Raji (cell line): ENCODE data around the gene FOXL2NB.

Experiments
- POLR2A ChIP-seq: IDR thresholded peaks from 2 replicates; pipeline ENCODE4 v1.6.1; 2011; ENCODE audit warnings: low read depth, low read length, control low read depth; ENCODE audit not compliant: insufficient read depth

Gene FOXL2NB

GRCh38 chr3:138946663-138947494 is at the start of gene FOXL2NB, which contains the start of gene FOXL2:
FOXL2NB (plus strand) TSS chr3:138947217; CDS start chr3:138947365, 148 bp downstream.
FOXL2 (minus strand) TSS chr3:138947137; CDS start chr3:138946722, 415 bp downstream.
- TF ChIP-seq POLR2A = no peak

GRCh38 chr3:138898301-138898700 is 48.7 kb upstream of the FOXL2NB start:
- no peak for TF ChIP-seq POLR2A

- no peak for TF ChIP-seq POLR2A
These were observed 48.3 kb upstream of the FOXL2NB start for GRCh38 chr3:138898708-138899107.

- TF ChIP-seq POLR2A = no peak
These were observed 47.5 kb upstream of the FOXL2NB start for GRCh38 chr3:138899351-138899991.

GRCh38 chr3:138901567-138901966 is 45.5 kb upstream of the FOXL2NB start:
- no peak for TF ChIP-seq POLR2A

- TF ChIP-seq POLR2A = no peak
These were observed 44.8 kb upstream of the FOXL2NB start for GRCh38 chr3:138902171-138902570.

GRCh38 chr3:138907539-138907938 is 39.5 kb upstream of the FOXL2NB start:
- no peak for TF ChIP-seq POLR2A

GRCh38 chr3:138908846-138909245 is 38.2 kb upstream of the FOXL2NB start:
- TF ChIP-seq POLR2A = no peak

- no peak for TF ChIP-seq POLR2A
These were observed 37.1 kb upstream of the FOXL2NB start for GRCh38 chr3:138909904-138910303.

GRCh38 chr3:138911621-138912020 is 35.4 kb upstream of the FOXL2NB start:
- TF ChIP-seq POLR2A = no peak

GRCh38 chr3:138912237-138912636 is 34.8 kb upstream of the FOXL2NB start:
- TF ChIP-seq POLR2A = no peak

- TF ChIP-seq POLR2A = no peak
These were observed 33.3 kb upstream of the FOXL2NB start for GRCh38 chr3:138913766-138914165.

- TF ChIP-seq POLR2A = no peak
These were observed 32.0 kb upstream of the FOXL2NB start for GRCh38 chr3:138914870-138915502.

- no peak; the same call in 1 of the 2 replicates for TF ChIP-seq POLR2A
These were observed 31.2 kb upstream of the FOXL2NB start for GRCh38 chr3:138915503-138916498.
